Trophoblast cell (in vitro differentiated cells and primary cell): ENCODE results near the gene CCDC50.

Experiments
- DNase-seq, 2 donors: peaks; one replicate each; pipeline ENCODE4 v3.0.0-alpha.2; 2016
- H2AFZ ChIP-seq: 2 replicates; pipeline ENCODE4 v1.6.1; 2013; ENCODE audit warnings: low read length, moderate library complexity, mild to moderate bottlenecking; ENCODE audit not compliant: insufficient read depth, poor library complexity
- H2AK5ac ChIP-seq: 2 replicates; pipeline ENCODE4 v1.6.1; 2013; ENCODE audit warnings: mild to moderate bottlenecking, low read length
- H2BK120ac ChIP-seq: 2 replicates; pipeline ENCODE4 v1.6.1; 2013; ENCODE audit warnings: low read length, mild to moderate bottlenecking, moderate library complexity; ENCODE audit not compliant: insufficient read depth, poor library complexity
- H2BK12ac ChIP-seq: 2 replicates; pipeline ENCODE4 v1.6.1; 2013; ENCODE audit warnings: mild to moderate bottlenecking, low read length, moderate library complexity
- H2BK5ac ChIP-seq: 2 replicates; pipeline ENCODE4 v1.6.1; 2013; ENCODE audit warnings: low read length, low read depth, moderate library complexity, mild to moderate bottlenecking; ENCODE audit not compliant: poor library complexity
- H3K14ac ChIP-seq: 2 replicates; pipeline ENCODE4 v1.6.1; 2013; ENCODE audit warnings: mild to moderate bottlenecking, low read length
- H3K18ac ChIP-seq: 2 replicates; pipeline ENCODE4 v1.6.1; 2013; ENCODE audit warnings: mild to moderate bottlenecking, low read length
- H3K23ac ChIP-seq: 2 replicates; pipeline ENCODE4 v1.6.1; 2013; ENCODE audit warnings: low read length
- H3K27ac ChIP-seq: 2 replicates; pipeline ENCODE4 v1.5.1; 2013; ENCODE audit warnings: low read depth, mild to moderate bottlenecking, inconsistent platforms, low read length, moderate library complexity
- H3K27me3 ChIP-seq: 2 replicates; pipeline ENCODE4 v1.6.1; 2013; ENCODE audit warnings: inconsistent platforms, mild to moderate bottlenecking, low read length, moderate library complexity; ENCODE audit not compliant: insufficient read depth
- H3K36me3 ChIP-seq, 2 experiments: 1 replicate in 1 of 2; 2 replicates in 1 of 2; pipeline ENCODE4 v1.6.1; 2013; ENCODE audit warnings: low read length in 2 of 2, mild to moderate bottlenecking in 2 of 2, moderate library complexity in 1 of 2; ENCODE audit not compliant: insufficient read depth in 2 of 2, control insufficient read depth in 1 of 2
- H3K4ac ChIP-seq: 2 replicates; pipeline ENCODE4 v1.6.1; 2013; ENCODE audit warnings: low read depth, mild to moderate bottlenecking, low read length, moderate library complexity
- H3K4me1 ChIP-seq, 2 experiments: 1 replicate in 1 of 2; 2 replicates in 1 of 2; pipeline ENCODE4 v1.6.1; 2013; ENCODE audit warnings: low read length in 2 of 2, mild to moderate bottlenecking in 2 of 2, moderate library complexity in 1 of 2; ENCODE audit not compliant: insufficient read depth in 2 of 2, control insufficient read depth in 1 of 2
- H3K4me2 ChIP-seq: 2 replicates; pipeline ENCODE4 v1.6.1; 2013; ENCODE audit warnings: inconsistent platforms, mild to moderate bottlenecking, low read length, moderate library complexity
- H3K4me3 ChIP-seq: 2 replicates; pipeline ENCODE4 v1.5.1; 2013; ENCODE audit warnings: mild to moderate bottlenecking, low read depth, low read length, inconsistent platforms
- H3K79me1 ChIP-seq: one replicate; pipeline ENCODE4 v1.6.1; 2013; ENCODE audit warnings: low read length
- H3K79me2 ChIP-seq: 2 replicates; pipeline ENCODE4 v1.6.1; 2013; ENCODE audit warnings: low read length, mild to moderate bottlenecking; ENCODE audit not compliant: control insufficient read depth, insufficient read depth, poor library complexity
- H3K9ac ChIP-seq: 2 replicates; pipeline ENCODE4 v1.6.1; 2013; ENCODE audit warnings: mild to moderate bottlenecking, low read length
- H3K9me3 ChIP-seq: 2 replicates; pipeline ENCODE4 v1.6.1; 2013; ENCODE audit warnings: low read depth, mild to moderate bottlenecking, control low read depth, inconsistent platforms, low read length; ENCODE audit not compliant: insufficient read depth
- H4K12ac ChIP-seq: 2 replicates; pipeline ENCODE4 v1.6.1; 2013; ENCODE audit warnings: low read depth, mild to moderate bottlenecking, low read length, moderate library complexity
- H4K8ac ChIP-seq: 2 replicates; pipeline ENCODE4 v1.6.1; 2013; ENCODE audit warnings: low read depth, mild to moderate bottlenecking, low read length, moderate library complexity
- H4K91ac ChIP-seq: one replicate; pipeline ENCODE4 v1.6.1; 2013; ENCODE audit warnings: low read depth, mild to moderate bottlenecking, low read length, moderate library complexity
- WGBS: extraction: QIAGEN DNeasy Blood & Tissue Kit; methylation state at CpG from one replicate; pipeline ENCODE4 v1.1.7; 2013; ENCODE audit warnings: missing lambda C conversion rate; ENCODE audit not compliant: insufficient read length, insufficient coverage; ENCODE audit errors: extremely low coverage; 5-methylcytosine and 5-hydroxymethylcytosine counted together

Gene CCDC50

GRCh38 chr3:191283400-191283799 is 45.8 kb upstream of the CCDC50 start:
- Histone ChIP-seq H3K36me3 (no peaks in the 10 kb centered on the region), H3K4me3 (no peak overlapping the region), H3K27me3 (no peaks in the 10 kb centered on the region), H3K79me2 (no peaks in the 10 kb centered on the region), H3K9me3 (no peaks in the 10 kb centered on the region), H3K9ac (no peak overlapping the region), H3K4ac (no peak overlapping the region), H2BK12ac (no peak overlapping the region), H4K8ac (no peak overlapping the region), H3K79me1 (no peaks in the 10 kb centered on the region), H3K4me1 (no peaks in the 10 kb centered on the region), H2BK5ac (no peak overlapping the region), H3K14ac (no peak overlapping the region), H3K4me2 (no peak overlapping the region), H2AK5ac (no peak overlapping the region), H4K91ac (no peak overlapping the region), H3K27ac (no peak overlapping the region), H4K12ac (no peak overlapping the region), H3K18ac (no peak overlapping the region), H2BK120ac (no peak overlapping the region), H2AFZ (no peak overlapping the region), H3K23ac (no peak overlapping the region)
- no peak for DNase-seq
- WGBS = no CpG with 5 or more reads among the region's 2 CpGs

GRCh38 chr3:191290311-191291025 is 38.7 kb upstream of the CCDC50 start:
- H3K9me3 ChIP-seq = no peaks in the 10 kb centered on the region
- no peak overlapping the region for H3K18ac ChIP-seq
- H3K4me2 ChIP-seq = no peak overlapping the region
- no peak overlapping the region for H4K12ac ChIP-seq
- H2BK5ac ChIP-seq = no peak overlapping the region
- H3K23ac ChIP-seq = no peak overlapping the region
- no peaks in the 10 kb centered on the region for H3K36me3 ChIP-seq
- H4K91ac ChIP-seq = no peak overlapping the region
- H4K8ac ChIP-seq = no peak overlapping the region
- no peaks in the 10 kb centered on the region for H3K4me1 ChIP-seq
- no peak overlapping the region for H3K4ac ChIP-seq
- no peak for DNase-seq
- H3K79me1 ChIP-seq = no peaks in the 10 kb centered on the region
- no peak overlapping the region for H2AFZ ChIP-seq
- H3K14ac ChIP-seq = no peak overlapping the region
- no peak overlapping the region for H3K4me3 ChIP-seq
- WGBS = no CpG with 5 or more reads among the region's 4 CpGs
- no peak overlapping the region for H2AK5ac ChIP-seq
- no peaks in the 10 kb centered on the region for H3K27me3 ChIP-seq
- no peak overlapping the region for H2BK12ac ChIP-seq
- H3K79me2 ChIP-seq = no peaks in the 10 kb centered on the region
- H2BK120ac ChIP-seq = no peak overlapping the region
- no peak overlapping the region for H3K9ac ChIP-seq
- H3K27ac ChIP-seq = no peak overlapping the region

- H3K9ac ChIP-seq = no peak overlapping the region
- H3K4ac ChIP-seq = no peak overlapping the region
- H3K4me3 ChIP-seq = no peak overlapping the region
- no peaks in the 10 kb centered on the region for H3K79me2 ChIP-seq
- H3K36me3 ChIP-seq = no peaks in the 10 kb centered on the region
- H3K27me3 ChIP-seq = no peaks in the 10 kb centered on the region
- H3K79me1 ChIP-seq = no peaks in the 10 kb centered on the region
- no peak overlapping the region for H3K23ac ChIP-seq
- no peak overlapping the region for H2AFZ ChIP-seq
- H4K91ac ChIP-seq = no peak overlapping the region
- H2AK5ac ChIP-seq = no peak overlapping the region
- WGBS = no CpG with 5 or more reads among the region's 5 CpGs
- H2BK120ac ChIP-seq = no peak overlapping the region
- H4K12ac ChIP-seq = no peak overlapping the region
- no peak overlapping the region for H3K4me2 ChIP-seq
- H2BK12ac ChIP-seq = no peak overlapping the region
- H3K4me1 ChIP-seq = no peaks in the 10 kb centered on the region
- H2BK5ac ChIP-seq = no peak overlapping the region
- no peak overlapping the region for H3K18ac ChIP-seq
- H4K8ac ChIP-seq = no peak overlapping the region
- no peak for DNase-seq
- H3K9me3 ChIP-seq = no peaks in the 10 kb centered on the region
- no peak overlapping the region for H3K27ac ChIP-seq
- H3K14ac ChIP-seq = no peak overlapping the region
These were observed 36.8 kb upstream of the CCDC50 start for GRCh38 chr3:191292243-191293015.

- H2AK5ac ChIP-seq = no peak overlapping the region
- H3K4me1 ChIP-seq = no peaks in the 10 kb centered on the region
- no peak overlapping the region for H3K23ac ChIP-seq
- H3K27ac ChIP-seq = no peak overlapping the region
- H3K79me1 ChIP-seq = no peaks in the 10 kb centered on the region
- no peak overlapping the region for H2AFZ ChIP-seq
- no peaks in the 10 kb centered on the region for H3K9me3 ChIP-seq
- H4K91ac ChIP-seq = no peak overlapping the region
- no peak overlapping the region for H3K4ac ChIP-seq
- H3K14ac ChIP-seq = no peak overlapping the region
- DNase-seq = no peak
- H4K12ac ChIP-seq = no peak overlapping the region
- no peak overlapping the region for H2BK120ac ChIP-seq
- no peak overlapping the region for H3K4me2 ChIP-seq
- no peak overlapping the region for H3K9ac ChIP-seq
- H2BK5ac ChIP-seq = no peak overlapping the region
- no peaks in the 10 kb centered on the region for H3K79me2 ChIP-seq
- no peak overlapping the region for H3K18ac ChIP-seq
- H3K36me3 ChIP-seq = no peaks in the 10 kb centered on the region
- WGBS = no CpG with 5 or more reads among the region's 1 CpG
- no peak overlapping the region for H3K4me3 ChIP-seq
- no peak overlapping the region for H4K8ac ChIP-seq
- H3K27me3 ChIP-seq = no peaks in the 10 kb centered on the region
- no peak overlapping the region for H2BK12ac ChIP-seq
These were observed 34.9 kb upstream of the CCDC50 start for GRCh38 chr3:191294291-191294690.
